Neural cell (in vitro differentiated cells): ENCODE measurements around the gene PIK3CG. TPM values are rescaled to one million over a fixed set of nuclear protein-coding genes. Genes with fewer than 3 reads are reported as not detected.

Experiments
- H2AFZ ChIP-seq: fragments of 200-600, 300-800 bp; sonication (generic), shearing (Covaris generic); 2 replicates; pipeline ENCODE4 v1.6.0; 2014; ENCODE audit warnings: low read depth, mild to moderate bottlenecking, antibody characterized with exemption, low read length, moderate library complexity
- H3F3A ChIP-seq: fragments of 200-600 bp; shearing (Covaris generic); 2 replicates; pipeline ENCODE4 v1.6.1; 2016; ENCODE audit warnings: mild to moderate bottlenecking, moderate library complexity, mixed read lengths, antibody characterized with exemption, low read length; ENCODE audit not compliant: insufficient read depth, poor library complexity, severe bottlenecking
- H3K27ac ChIP-seq: fragments of 200-600, 300-800 bp; sonication (generic), shearing (Covaris generic); 2 replicates; pipeline ENCODE4 v1.5.1; 2014; ENCODE audit warnings: mild to moderate bottlenecking, low read length, moderate library complexity
- H3K27me3 ChIP-seq: fragments of 300-800, 200-600 bp; sonication (generic), shearing (Covaris generic); 2 replicates; pipeline ENCODE4 v1.6.0; 2014; ENCODE audit warnings: mild to moderate bottlenecking, low read depth, low read length, moderate library complexity; ENCODE audit not compliant: insufficient read depth
- H3K36me3 ChIP-seq: fragments of 300-800, 200-600 bp; sonication (generic), shearing (Covaris generic); 2 replicates; pipeline ENCODE4 v1.5.1; 2014; ENCODE audit warnings: mild to moderate bottlenecking, antibody characterized with exemption, low read length, moderate library complexity; ENCODE audit not compliant: insufficient read depth
- H3K4me2 ChIP-seq: fragments of 300-800, 200-600 bp; sonication (generic), shearing (Covaris generic); 2 replicates; pipeline ENCODE4 v1.6.0; 2014; ENCODE audit warnings: mild to moderate bottlenecking, low read length
- H3K4me3 ChIP-seq: fragments of 300-800, 200-600 bp; sonication (generic), shearing (Covaris generic); 2 replicates; pipeline ENCODE4 v1.5.1; 2014; ENCODE audit warnings: mild to moderate bottlenecking, low read length, moderate library complexity
- H3K79me2 ChIP-seq: fragments of 200-600 bp; shearing (Covaris generic); replicated peaks from 2 replicates; pipeline ENCODE4 v1.6.0; 2014; ENCODE audit warnings: mild to moderate bottlenecking, low read length, moderate library complexity; ENCODE audit not compliant: insufficient read depth
- H3K9ac ChIP-seq: fragments of 300-800, 200-600 bp; sonication (generic), shearing (Covaris generic); 2 replicates; pipeline ENCODE4 v1.6.1; 2016; ENCODE audit warnings: mild to moderate bottlenecking, low read length, mixed read lengths
- H3K9me2 ChIP-seq: fragments of 200-600 bp; shearing (Covaris generic); 2 replicates; pipeline ENCODE4 v1.6.1; 2016; ENCODE audit warnings: mild to moderate bottlenecking, low read length, mixed read lengths; ENCODE audit not compliant: insufficient read depth
- H3K9me3 ChIP-seq: fragments of 200-600, 300-800 bp; sonication (generic), shearing (Covaris generic); 2 replicates; pipeline ENCODE4 v1.6.1; 2016; ENCODE audit warnings: mild to moderate bottlenecking, mixed run types, low read length, moderate library complexity, mixed read lengths
- H4K20me1 ChIP-seq: fragments of 200-600 bp; shearing (Covaris generic); 2 replicates; pipeline ENCODE4 v1.6.1; 2016; ENCODE audit warnings: mild to moderate bottlenecking, mixed run types; ENCODE audit not compliant: insufficient read depth
- EP300 ChIP-seq: fragments of 450-650 bp; conservative IDR thresholded peaks from 2 replicates; pipeline ENCODE4 v1.6.1; 2014; ENCODE audit warnings: antibody characterized with exemption, mild to moderate bottlenecking, moderate library complexity; ENCODE audit not compliant: poor library complexity, severe bottlenecking
- EZH2 ChIP-seq: fragments of 200-600, 300-800 bp; shearing (Covaris generic), sonication (generic); IDR thresholded peaks from 2 replicates; pipeline ENCODE4 v1.6.1; 2014; ENCODE audit warnings: antibody characterized with exemption, low read length, borderline replicate concordance, mild to moderate bottlenecking; ENCODE audit not compliant: insufficient read depth, poor library complexity, severe bottlenecking
- MXI1 ChIP-seq: fragments of 450-650 bp; conservative IDR thresholded peaks from 2 replicates; pipeline ENCODE4 v1.6.1; 2014; ENCODE audit warnings: antibody characterized with exemption, mild to moderate bottlenecking; ENCODE audit not compliant: poor library complexity, severe bottlenecking
- POLR2AphosphoS5 ChIP-seq: IDR thresholded peaks from 2 replicates; pipeline ENCODE4 v1.6.1; 2012
- RAD21 ChIP-seq: fragments of 450-650 bp; conservative IDR thresholded peaks from 2 replicates; pipeline ENCODE4 v1.6.1; 2014; ENCODE audit warnings: antibody characterized with exemption, mild to moderate bottlenecking, moderate library complexity
- SMC3 ChIP-seq: fragments of 450-650 bp; conservative IDR thresholded peaks from 2 replicates; pipeline ENCODE4 v1.6.1; 2014; ENCODE audit warnings: antibody characterized with exemption, mild to moderate bottlenecking, moderate library complexity; ENCODE audit not compliant: poor library complexity
- TAF1 ChIP-seq: IDR thresholded peaks from 2 replicates; pipeline ENCODE4 v1.6.1; 2012; ENCODE audit warnings: low read depth
- polyA plus RNA-seq: library from polyadenylated mRNA; depleted of rRNA; stranded (reverse); fragments of >200 nt; gene quantifications from 2 replicates; pipeline ENCODE4 v1.2.3, GENCODE V29; 2014
- TF ChIP-seq, protein P1 (sequence below): IDR thresholded peaks from 2 replicates; pipeline ENCODE4 v1.6.1; 2012; ENCODE audit warnings: borderline replicate concordance
- TF ChIP-seq, protein P2 (sequence below): fragments of 450-650 bp; IDR thresholded peaks from 2 replicates; pipeline ENCODE4 v1.5.1; 2014; ENCODE audit warnings: antibody characterized with exemption, mild to moderate bottlenecking, moderate library complexity; ENCODE audit not compliant: poor library complexity, severe bottlenecking

Gene PIK3CG
- polyA plus RNA-seq, 1 donor from 2014 or later = not detected

DNA sequence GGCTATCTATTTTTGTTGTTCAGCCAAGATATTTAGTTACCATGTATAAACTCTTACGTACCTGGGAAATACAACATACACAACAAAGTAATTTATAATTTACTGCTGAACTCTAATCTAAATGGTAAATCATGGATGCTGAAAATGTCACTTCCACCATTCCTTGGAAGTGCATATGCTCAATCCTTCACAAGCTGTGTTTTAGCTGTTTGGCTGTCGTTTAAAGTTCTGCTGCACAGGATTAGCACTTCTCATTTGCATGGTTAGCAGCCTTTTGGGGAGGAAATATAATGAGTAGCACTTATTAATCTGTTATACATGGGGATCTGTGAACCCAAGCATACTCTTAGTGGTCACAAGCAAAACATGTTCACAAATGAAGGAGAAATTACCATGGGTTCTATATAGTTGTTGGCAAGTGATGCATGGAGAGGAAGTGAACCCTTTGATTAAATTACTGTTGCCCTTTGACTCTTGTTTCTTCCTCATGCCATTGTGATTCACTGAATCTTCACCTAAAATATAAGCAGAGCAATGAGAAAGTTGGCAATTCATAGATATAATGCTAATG is 18.5 kb downstream of the PIK3CG start:
- no peaks in the 10 kb centered on the region for H3K9me2 ChIP-seq
- no peak for TF ChIP-seq EP300
- TF ChIP-seq, protein P1, sequence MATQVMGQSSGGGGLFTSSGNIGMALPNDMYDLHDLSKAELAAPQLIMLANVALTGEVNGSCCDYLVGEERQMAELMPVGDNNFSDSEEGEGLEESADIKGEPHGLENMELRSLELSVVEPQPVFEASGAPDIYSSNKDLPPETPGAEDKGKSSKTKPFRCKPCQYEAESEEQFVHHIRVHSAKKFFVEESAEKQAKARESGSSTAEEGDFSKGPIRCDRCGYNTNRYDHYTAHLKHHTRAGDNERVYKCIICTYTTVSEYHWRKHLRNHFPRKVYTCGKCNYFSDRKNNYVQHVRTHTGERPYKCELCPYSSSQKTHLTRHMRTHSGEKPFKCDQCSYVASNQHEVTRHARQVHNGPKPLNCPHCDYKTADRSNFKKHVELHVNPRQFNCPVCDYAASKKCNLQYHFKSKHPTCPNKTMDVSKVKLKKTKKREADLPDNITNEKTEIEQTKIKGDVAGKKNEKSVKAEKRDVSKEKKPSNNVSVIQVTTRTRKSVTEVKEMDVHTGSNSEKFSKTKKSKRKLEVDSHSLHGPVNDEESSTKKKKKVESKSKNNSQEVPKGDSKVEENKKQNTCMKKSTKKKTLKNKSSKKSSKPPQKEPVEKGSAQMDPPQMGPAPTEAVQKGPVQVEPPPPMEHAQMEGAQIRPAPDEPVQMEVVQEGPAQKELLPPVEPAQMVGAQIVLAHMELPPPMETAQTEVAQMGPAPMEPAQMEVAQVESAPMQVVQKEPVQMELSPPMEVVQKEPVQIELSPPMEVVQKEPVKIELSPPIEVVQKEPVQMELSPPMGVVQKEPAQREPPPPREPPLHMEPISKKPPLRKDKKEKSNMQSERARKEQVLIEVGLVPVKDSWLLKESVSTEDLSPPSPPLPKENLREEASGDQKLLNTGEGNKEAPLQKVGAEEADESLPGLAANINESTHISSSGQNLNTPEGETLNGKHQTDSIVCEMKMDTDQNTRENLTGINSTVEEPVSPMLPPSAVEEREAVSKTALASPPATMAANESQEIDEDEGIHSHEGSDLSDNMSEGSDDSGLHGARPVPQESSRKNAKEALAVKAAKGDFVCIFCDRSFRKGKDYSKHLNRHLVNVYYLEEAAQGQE = no peak
- TF ChIP-seq MXI1 = no peak
- no peak for TF ChIP-seq RAD21
- no peak for TF ChIP-seq TAF1
- TF ChIP-seq, protein P2, sequence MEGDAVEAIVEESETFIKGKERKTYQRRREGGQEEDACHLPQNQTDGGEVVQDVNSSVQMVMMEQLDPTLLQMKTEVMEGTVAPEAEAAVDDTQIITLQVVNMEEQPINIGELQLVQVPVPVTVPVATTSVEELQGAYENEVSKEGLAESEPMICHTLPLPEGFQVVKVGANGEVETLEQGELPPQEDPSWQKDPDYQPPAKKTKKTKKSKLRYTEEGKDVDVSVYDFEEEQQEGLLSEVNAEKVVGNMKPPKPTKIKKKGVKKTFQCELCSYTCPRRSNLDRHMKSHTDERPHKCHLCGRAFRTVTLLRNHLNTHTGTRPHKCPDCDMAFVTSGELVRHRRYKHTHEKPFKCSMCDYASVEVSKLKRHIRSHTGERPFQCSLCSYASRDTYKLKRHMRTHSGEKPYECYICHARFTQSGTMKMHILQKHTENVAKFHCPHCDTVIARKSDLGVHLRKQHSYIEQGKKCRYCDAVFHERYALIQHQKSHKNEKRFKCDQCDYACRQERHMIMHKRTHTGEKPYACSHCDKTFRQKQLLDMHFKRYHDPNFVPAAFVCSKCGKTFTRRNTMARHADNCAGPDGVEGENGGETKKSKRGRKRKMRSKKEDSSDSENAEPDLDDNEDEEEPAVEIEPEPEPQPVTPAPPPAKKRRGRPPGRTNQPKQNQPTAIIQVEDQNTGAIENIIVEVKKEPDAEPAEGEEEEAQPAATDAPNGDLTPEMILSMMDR = no peak
- no peak for TF ChIP-seq POLR2AphosphoS5

DNA sequence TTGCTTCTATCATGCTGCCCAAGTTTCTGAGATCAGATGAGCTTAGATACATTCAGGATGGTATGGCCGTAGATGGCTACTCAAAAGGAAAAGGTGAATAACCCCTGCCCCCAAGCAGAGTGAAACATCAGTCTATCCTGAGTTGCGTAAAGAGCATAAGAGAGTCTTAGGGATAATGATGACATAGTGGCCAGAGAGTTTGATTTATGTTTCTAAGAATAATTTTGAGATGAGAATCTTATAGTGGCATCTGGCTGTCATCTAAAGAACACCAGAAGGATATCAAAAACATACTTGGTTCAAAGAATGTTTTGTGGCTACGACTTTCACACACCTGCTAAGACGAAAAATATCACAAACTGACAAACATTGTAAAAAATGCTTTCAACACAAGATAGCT is 20.6 kb downstream of the PIK3CG start:
- Histone ChIP-seq H3K9me2 (no peaks in the 10 kb centered on the region), H3F3A (no peaks in the 10 kb centered on the region), H3K27me3 (no peaks in the 10 kb centered on the region), H3K36me3 (no peaks in the 10 kb centered on the region), H3K4me2 (no peak overlapping the region), H4K20me1 (no peaks in the 10 kb centered on the region), H3K9ac (no peak overlapping the region), H3K4me3 (no peak overlapping the region), H3K9me3 (no peaks in the 10 kb centered on the region), H3K79me2 (no peaks in the 10 kb centered on the region), H2AFZ (no peak overlapping the region), H3K27ac (no peak overlapping the region)
- TF ChIP-seq TAF1 (no peak), EP300 (no peak), POLR2AphosphoS5 (no peak), EZH2 (no peak), SMC3 (no peak), RAD21 (no peak), MXI1 (no peak)
- TF ChIP-seq, protein P2 = no peak

More for the DNA sequence above, 18.5 kb downstream of the PIK3CG start:
- H4K20me1 ChIP-seq = no peaks in the 10 kb centered on the region
- H3K36me3 ChIP-seq = no peaks in the 10 kb centered on the region
- no peaks in the 10 kb centered on the region for H3F3A ChIP-seq
- no peaks in the 10 kb centered on the region for H3K9me3 ChIP-seq
- H3K4me3 ChIP-seq = no peak overlapping the region
- H3K27ac ChIP-seq = no peak overlapping the region
- H3K79me2 ChIP-seq = no peaks in the 10 kb centered on the region
- no peak overlapping the region for H3K4me2 ChIP-seq
- no peak overlapping the region for H2AFZ ChIP-seq
- H3K27me3 ChIP-seq = no peaks in the 10 kb centered on the region
- H3K9ac ChIP-seq = no peak overlapping the region
